Body of pancreas (tissue), 4 donors: ENCODE measurements around the gene MPG. TPM values are rescaled to one million over a fixed set of nuclear protein-coding genes. Genes with fewer than 3 reads are reported as not detected.

Source experiments
- ATAC-seq: fragments of 150-250 bp; one replicate; pipeline ENCODE4 v1.9.1; 2016
- DNase-seq, 4 donors: peaks; one replicate each; pipeline ENCODE4 v3.0.0-alpha.2; 2019
- H3K27ac ChIP-seq, 4 donors: fragments of 200-600 bp; sonication (generic); 1 replicate in 3 of 4; 2 replicates in 1 of 4; pipeline versions ENCODE4 v1.5.1 to v1.6.1; 2016 to 2019; ENCODE audit warnings: mild to moderate bottlenecking in 1 of 4, mixed read lengths in 1 of 4, moderate library complexity in 1 of 4
- H3K27me3 ChIP-seq, 2 donors: fragments of 200-600 bp; sonication (generic); one replicate each; pipeline ENCODE4 v1.6.0; 2016; ENCODE audit warnings: mild to moderate bottlenecking in 1 of 2
- H3K36me3 ChIP-seq, 2 donors: fragments of 200-600 bp; sonication (generic); replicated peaks in 1 of 2; 2 replicates each; pipeline ENCODE4 v1.5.1; 2016; ENCODE audit warnings: low read depth in 2 of 2; ENCODE audit not compliant: insufficient read depth in 1 of 2
- H3K4me1 ChIP-seq: fragments of 200-600 bp; sonication (generic); one replicate; pipeline ENCODE4 v1.6.0; 2016
- H3K4me3 ChIP-seq, 2 donors: fragments of 200-600 bp; sonication (generic); 1 replicate in 1 of 2; 2 replicates in 1 of 2; pipeline ENCODE4 v1.5.1; 2016 to 2019
- H3K9me3 ChIP-seq, 3 donors: fragments of 200-600 bp; sonication (generic); 1 replicate in 2 of 3; 2 replicates in 1 of 3; pipeline ENCODE4 v1.5.1; 2016
- POLR2A ChIP-seq, 3 donors: fragments of 450-650 bp; IDR thresholded peaks; one replicate each; pipeline ENCODE4 v1.6.1; 2016; ENCODE audit warnings: antibody characterized with exemption in 3 of 3, mild to moderate bottlenecking in 2 of 3
- WGBS, 2 donors: methylation state at CpG; one replicate each; pipeline ENCODE4 v1.1.5; 2017; 5-methylcytosine and 5-hydroxymethylcytosine counted together
- intact Hi-C: fragments of 100-400 bp; cut with DNase I; formaldehyde crosslinking; loops from one replicate; pipeline ENCODE4 v1.15.1; 2023
- total RNA-seq, 2 donors: library from RNA; depleted of rRNA; stranded (reverse); fragments of >200 nt; gene quantifications; one replicate each; pipeline ENCODE4 v1.1.0, GENCODE V29; 2016
- TF ChIP-seq, protein P1 (sequence below), 7 experiments: fragments of 450-650 bp in 4 of 7; fragments of 200-600 bp in 3 of 7; sonication (generic) in 3 of 7; IDR thresholded peaks; one replicate each; pipeline ENCODE4 v1.5.1; 2016 to 2019; ENCODE audit warnings: antibody characterized with exemption in 7 of 7

The MPG gene
- total RNA-seq, 2 donors from 2014 or later: 65.6 to 66.9 TPM

DNA sequence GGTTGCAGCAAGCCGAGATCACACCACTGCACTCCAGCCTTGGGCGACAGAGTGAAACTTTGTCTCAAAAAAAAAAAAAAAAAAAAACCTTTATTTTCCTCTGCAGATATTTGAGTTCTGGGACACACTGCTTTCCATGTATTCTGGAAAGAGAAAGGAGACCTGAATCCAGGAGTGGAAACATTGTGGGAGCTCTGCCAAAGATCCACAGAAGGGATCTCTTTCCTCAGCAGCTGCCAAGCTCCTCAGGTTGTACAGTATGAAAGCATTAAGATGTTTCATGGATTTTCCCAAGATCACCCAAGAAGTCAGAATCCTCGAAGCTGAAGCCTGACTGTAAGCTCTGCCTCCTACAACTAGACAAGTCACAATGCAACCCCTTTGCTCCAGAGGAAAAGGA, 47.0 kb downstream of the MPG start:
- Histone ChIP-seq H3K36me3 (no peaks in the 10 kb centered on the region), H3K4me3 (no peak overlapping the region), H3K27me3 (no peaks in the 10 kb centered on the region), H3K9me3 (no peaks in the 10 kb centered on the region), H3K4me1 (no peaks in the 10 kb centered on the region), H3K27ac (no peak overlapping the region)
- WGBS, 2 donors: 82 to 86% methylated on average over 3 of the region's 3 CpGs
- DNase-seq: no peak
- ATAC-seq: no peak
- TF ChIP-seq, protein P1, sequence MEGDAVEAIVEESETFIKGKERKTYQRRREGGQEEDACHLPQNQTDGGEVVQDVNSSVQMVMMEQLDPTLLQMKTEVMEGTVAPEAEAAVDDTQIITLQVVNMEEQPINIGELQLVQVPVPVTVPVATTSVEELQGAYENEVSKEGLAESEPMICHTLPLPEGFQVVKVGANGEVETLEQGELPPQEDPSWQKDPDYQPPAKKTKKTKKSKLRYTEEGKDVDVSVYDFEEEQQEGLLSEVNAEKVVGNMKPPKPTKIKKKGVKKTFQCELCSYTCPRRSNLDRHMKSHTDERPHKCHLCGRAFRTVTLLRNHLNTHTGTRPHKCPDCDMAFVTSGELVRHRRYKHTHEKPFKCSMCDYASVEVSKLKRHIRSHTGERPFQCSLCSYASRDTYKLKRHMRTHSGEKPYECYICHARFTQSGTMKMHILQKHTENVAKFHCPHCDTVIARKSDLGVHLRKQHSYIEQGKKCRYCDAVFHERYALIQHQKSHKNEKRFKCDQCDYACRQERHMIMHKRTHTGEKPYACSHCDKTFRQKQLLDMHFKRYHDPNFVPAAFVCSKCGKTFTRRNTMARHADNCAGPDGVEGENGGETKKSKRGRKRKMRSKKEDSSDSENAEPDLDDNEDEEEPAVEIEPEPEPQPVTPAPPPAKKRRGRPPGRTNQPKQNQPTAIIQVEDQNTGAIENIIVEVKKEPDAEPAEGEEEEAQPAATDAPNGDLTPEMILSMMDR (IDR thresholded peaks at IDR 0.05): no peak
- no peak for TF ChIP-seq POLR2A (IDR thresholded peaks at IDR 0.05)
- intact Hi-C loops: no loop called here

DNA sequence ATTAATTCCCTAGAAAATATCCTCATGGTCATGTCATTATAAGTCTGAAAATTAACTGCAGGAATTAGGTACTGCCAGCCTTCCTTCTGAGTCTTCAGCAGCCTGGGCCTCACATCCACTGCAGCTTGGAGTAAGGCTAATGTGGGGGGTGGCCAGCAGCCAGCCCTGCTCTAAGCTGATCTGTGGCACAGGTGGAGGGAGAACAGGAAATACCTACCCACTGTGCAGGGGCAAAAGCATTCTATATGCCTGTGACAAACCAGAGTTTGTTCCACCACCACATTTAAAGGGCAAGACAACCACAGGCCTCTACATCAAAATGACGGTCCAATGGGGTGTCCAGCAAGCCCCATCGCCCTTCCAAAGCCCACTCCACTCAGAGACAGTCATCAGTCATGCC, 51.0 kb downstream of the MPG start:
- Histone ChIP-seq H3K4me1 (no peaks in the 10 kb centered on the region), H3K9me3 (no peaks in the 10 kb centered on the region), H3K27me3 (no peaks in the 10 kb centered on the region), H3K36me3 (no peaks in the 10 kb centered on the region), H3K4me3 (no peak overlapping the region), H3K27ac (no peak overlapping the region)
- no peak for TF ChIP-seq POLR2A (IDR thresholded peaks at IDR 0.05)
- TF ChIP-seq, protein P1 (IDR thresholded peaks at IDR 0.05): no peak
- ATAC-seq (no peak), DNase-seq (no peak)
- intact Hi-C loops: no loop called here
- 95 to 100% methylated on average over 2 of the region's 2 CpGs for WGBS, 2 donors

DNA sequence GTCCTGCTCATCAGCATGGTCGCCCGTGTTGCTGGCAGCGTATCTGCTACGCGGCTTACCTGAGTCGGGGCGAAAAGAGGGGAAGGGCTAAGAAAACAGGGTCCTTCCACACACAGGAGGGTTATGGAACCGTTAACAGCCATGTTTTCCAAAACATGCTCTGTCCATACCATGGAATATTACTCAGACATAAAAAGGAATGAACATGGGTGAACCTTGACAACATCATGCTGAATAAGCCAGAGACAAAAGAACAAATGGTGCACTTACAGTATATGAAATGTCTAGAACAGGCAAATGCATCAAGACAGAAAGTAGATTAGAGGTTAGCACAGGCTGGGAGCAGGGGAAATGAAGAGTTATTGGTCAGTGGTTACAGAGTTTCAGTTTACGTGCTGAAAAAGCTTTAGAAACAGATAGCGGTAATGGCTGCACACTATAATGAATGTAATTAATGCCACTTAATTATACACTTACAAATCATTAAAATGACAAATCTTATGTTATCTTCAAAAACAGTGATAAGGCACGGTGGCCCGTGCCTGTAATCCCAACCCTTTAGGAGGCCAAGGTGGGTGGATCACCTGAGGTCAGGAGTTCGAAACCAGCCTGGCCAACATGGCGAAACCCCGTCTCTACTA, 52.6 kb downstream of the MPG start:
- H3K27ac ChIP-seq: no peak overlapping the region
- TF ChIP-seq, protein P1 (IDR thresholded peaks at IDR 0.05): no peak
- no peak for TF ChIP-seq POLR2A (IDR thresholded peaks at IDR 0.05)
- DNase-seq (no peak), ATAC-seq (no peak)
- 82 to 86% methylated on average over 15 of the region's 15 CpGs for WGBS, 2 donors
- no peaks in the 10 kb centered on the region for H3K36me3 ChIP-seq
- H3K9me3 ChIP-seq: no peaks in the 10 kb centered on the region
- H3K4me3 ChIP-seq: no peak overlapping the region
- H3K4me1 ChIP-seq: no peaks in the 10 kb centered on the region
- intact Hi-C loops: no loop called here
- H3K27me3 ChIP-seq: no peaks in the 10 kb centered on the region

DNA sequence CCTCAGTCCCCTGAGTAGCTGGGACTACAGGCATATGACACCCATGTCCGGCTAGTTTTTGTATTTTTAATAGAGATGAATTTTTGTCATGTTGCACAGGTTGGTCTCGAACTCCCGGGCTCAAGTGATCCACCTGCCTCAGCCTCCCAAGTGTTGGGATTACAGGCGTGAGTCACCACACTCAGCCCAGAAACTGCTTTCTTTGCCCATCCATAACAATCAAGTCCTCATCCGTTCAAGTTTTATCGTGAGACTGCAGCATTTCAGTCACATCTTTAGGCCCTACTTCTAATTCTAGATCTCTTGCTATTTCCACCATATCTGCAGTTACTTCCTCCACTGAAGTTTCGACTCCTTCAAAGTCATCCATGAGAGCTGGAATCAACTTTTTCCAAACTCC, 54.1 kb downstream of the MPG start:
- DNase-seq (no peak), ATAC-seq (no peak)
- Histone ChIP-seq H3K27ac (no peak overlapping the region), H3K27me3 (no peaks in the 10 kb centered on the region), H3K36me3 (no peaks in the 10 kb centered on the region), H3K4me1 (peaks cover 2% of the 10 kb centered on the region), H3K4me3 (no peak overlapping the region), H3K9me3 (no peaks in the 10 kb centered on the region)
- intact Hi-C loops: no loop called here
- TF ChIP-seq, protein P1 (IDR thresholded peaks at IDR 0.05): no peak
- TF ChIP-seq POLR2A (IDR thresholded peaks at IDR 0.05): no peak
- WGBS, 2 donors: 86 to 92% methylated on average over 7 of the region's 7 CpGs

DNA sequence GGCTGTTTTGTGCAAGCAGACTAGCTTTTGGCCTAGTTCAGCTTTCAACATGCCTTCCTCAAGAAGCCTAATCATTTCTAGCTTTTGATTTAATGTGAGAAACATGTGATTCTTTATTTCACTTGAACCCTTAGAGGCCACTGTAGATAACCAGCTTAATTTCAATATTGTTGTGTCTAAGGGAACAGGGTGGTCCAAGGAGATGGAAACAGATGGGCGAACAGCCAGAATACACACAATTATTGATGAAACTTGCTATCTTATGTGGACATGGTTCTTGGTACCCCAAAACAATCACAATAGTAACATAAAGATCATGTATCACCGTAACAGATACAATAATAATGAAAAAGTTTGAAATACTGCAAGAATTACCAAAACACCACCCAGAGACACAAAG, 55.7 kb downstream of the MPG start:
- ATAC-seq: no peak
- TF ChIP-seq POLR2A (IDR thresholded peaks at IDR 0.05): no peak
- TF ChIP-seq, protein P1 (IDR thresholded peaks at IDR 0.05): no peak
- peaks cover 7% of the 10 kb centered on the region for H3K4me1 ChIP-seq
- H3K27me3 ChIP-seq: no peaks in the 10 kb centered on the region
- intact Hi-C loops: no loop called here
- no peaks in the 10 kb centered on the region for H3K9me3 ChIP-seq
- no peak for DNase-seq
- H3K27ac ChIP-seq: no peak overlapping the region
- 80 to 89% methylated on average over 2 of the region's 2 CpGs for WGBS, 2 donors
- no peaks in the 10 kb centered on the region for H3K36me3 ChIP-seq
- no peak overlapping the region for H3K4me3 ChIP-seq
